HG02885 (cell line): ENCODE measurements around the gene CNKSR3.

Source experiments
- ATAC-seq: cut with Tn5 transposase; IDR thresholded peaks from one replicate; pipeline ENCODE4 v1.9.1; 2021; ENCODE audit warnings: mild to moderate bottlenecking; ENCODE audit not compliant: unreplicated experiment, poor library complexity

CNKSR3 gene

GRCh38 chr6:154460306-154461071 is 50.0 kb downstream of the CNKSR3 start:
- no peak for ATAC-seq

GRCh38 chr6:154459513-154459912 is 51.0 kb downstream of the CNKSR3 start:
- ATAC-seq = no peak

- ATAC-seq = no peak
Measured at GRCh38 chr6:154458565-154459470, 51.7 kb downstream of the CNKSR3 start.

- no peak for ATAC-seq
Measured at GRCh38 chr6:154457881-154458284, 52.6 kb downstream of the CNKSR3 start.

- no peak for ATAC-seq
Measured at GRCh38 chr6:154457046-154457713, 53.3 kb downstream of the CNKSR3 start.

- no peak for ATAC-seq
Measured at GRCh38 chr6:154453329-154453728, 57.2 kb downstream of the CNKSR3 start.

- no peak for ATAC-seq
Measured at GRCh38 chr6:154450498-154450897, 60.0 kb downstream of the CNKSR3 start.

- ATAC-seq = no peak
Measured at GRCh38 chr6:154448448-154449096, 61.9 kb downstream of the CNKSR3 start.

GRCh38 chr6:154447954-154448353 is 62.5 kb downstream of the CNKSR3 start:
- no peak for ATAC-seq

GRCh38 chr6:154446984-154447383 is 63.5 kb downstream of the CNKSR3 start:
- ATAC-seq = no peak

- no peak for ATAC-seq
Measured at GRCh38 chr6:154445417-154445816, 65.1 kb downstream of the CNKSR3 start.

GRCh38 chr6:154441995-154442310 is 68.5 kb downstream of the CNKSR3 start:
- ATAC-seq = no peak

GRCh38 chr6:154440422-154441043 is 70.0 kb downstream of the CNKSR3 start:
- no peak for ATAC-seq

- no peak for ATAC-seq
Measured at GRCh38 chr6:154440022-154440421, 70.5 kb downstream of the CNKSR3 start.

- ATAC-seq = no peak
Measured at GRCh38 chr6:154438882-154439415, 71.5 kb downstream of the CNKSR3 start.

- no peak for ATAC-seq
Measured at GRCh38 chr6:154435400-154435945, 75.0 kb downstream of the CNKSR3 start.

- ATAC-seq = no peak
Measured at GRCh38 chr6:154434662-154435061, 75.8 kb downstream of the CNKSR3 start.

GRCh38 chr6:154433477-154434241 is 76.8 kb downstream of the CNKSR3 start:
- no peak for ATAC-seq
